ENCODE measurements around the gene FAM83F. TPM values are rescaled to one million over a fixed set of nuclear protein-coding genes. Genes with fewer than 3 reads are reported as not detected.

FAM83F gene
- total RNA-seq, 1 experiment from 2014 or later, result 43.1 TPM

DNA sequence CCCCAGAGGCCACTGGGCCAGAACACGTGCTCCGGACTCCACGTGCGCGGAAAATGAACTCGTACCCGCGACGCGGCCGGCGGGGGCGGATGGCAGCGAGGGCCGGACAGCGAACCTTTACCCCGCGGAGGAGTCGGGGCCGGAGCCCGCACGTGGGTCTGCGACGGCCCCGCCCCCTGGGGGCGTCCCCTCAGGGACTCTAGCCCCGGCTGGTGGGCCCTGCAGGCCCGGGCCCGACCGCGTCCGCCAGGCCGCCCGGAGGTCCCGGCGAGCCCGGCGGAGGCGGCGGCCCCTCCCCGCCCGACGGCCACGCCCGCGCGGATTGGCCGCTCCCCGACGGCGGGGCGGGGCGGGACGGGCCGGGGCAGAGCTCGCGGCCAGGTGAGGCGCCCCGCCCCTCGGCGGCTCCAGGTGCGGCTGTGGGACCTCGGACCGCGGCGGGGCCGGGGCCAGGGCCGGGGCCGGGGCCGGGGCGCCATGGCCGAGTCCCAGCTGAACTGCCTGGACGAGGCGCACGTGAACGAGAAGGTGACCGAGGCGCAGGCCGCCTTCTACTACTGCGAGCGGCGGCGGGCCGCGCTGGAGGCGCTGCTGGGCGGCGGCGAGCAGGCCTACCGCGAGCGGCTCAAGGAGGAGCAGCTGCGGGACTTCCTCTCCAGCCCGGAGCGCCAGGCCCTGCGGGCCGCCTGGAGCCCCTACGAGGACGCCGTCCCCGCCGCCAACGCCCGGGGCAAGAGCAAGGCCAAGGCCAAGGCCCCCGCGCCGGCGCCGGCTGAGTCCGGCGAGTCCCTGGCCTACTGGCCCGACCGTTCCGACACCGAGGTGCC lies at the start of gene FAM83F (continued):
- peak; percentile 78; the same call in 1 of the 2 replicates for TF ChIP-seq TEAD1 (CRISPR knock-in tag; IDR thresholded peaks at IDR 0.05)
- TF ChIP-seq, protein P1, sequence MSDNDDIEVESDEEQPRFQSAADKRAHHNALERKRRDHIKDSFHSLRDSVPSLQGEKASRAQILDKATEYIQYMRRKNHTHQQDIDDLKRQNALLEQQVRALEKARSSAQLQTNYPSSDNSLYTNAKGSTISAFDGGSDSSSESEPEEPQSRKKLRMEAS (CRISPR knock-in tag; IDR thresholded peaks at IDR 0.05), result peak; percentile 98
- TF ChIP-seq, protein P2, sequence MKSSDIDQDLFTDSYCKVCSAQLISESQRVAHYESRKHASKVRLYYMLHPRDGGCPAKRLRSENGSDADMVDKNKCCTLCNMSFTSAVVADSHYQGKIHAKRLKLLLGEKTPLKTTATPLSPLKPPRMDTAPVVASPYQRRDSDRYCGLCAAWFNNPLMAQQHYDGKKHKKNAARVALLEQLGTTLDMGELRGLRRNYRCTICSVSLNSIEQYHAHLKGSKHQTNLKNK (CRISPR knock-in tag; IDR thresholded peaks at IDR 0.05), result no peak
- peak; percentile 27; the same call in 1 of the 2 replicates for TF ChIP-seq SMAD3 (CRISPR knock-in tag; IDR thresholded peaks at IDR 0.05; ENCODE audit: borderline replicate concordance)
- peak; percentile 78 for TF ChIP-seq E2F1 (CRISPR knock-in tag; IDR thresholded peaks at IDR 0.05)
- 0 out of 2 replicates have a peak, but pooled peaks have one; percentile 38 for TF ChIP-seq ZNF317 (CRISPR knock-in tag; IDR thresholded peaks at IDR 0.05; ENCODE audit: borderline replicate concordance, low read depth)
- no peak; the same call in 1 of the 2 replicates for TF ChIP-seq ZBTB21 (CRISPR knock-in tag; IDR thresholded peaks at IDR 0.05; ENCODE audit: borderline replicate concordance)
- TF ChIP-seq NR3C1 (CRISPR knock-in tag; conservative IDR thresholded peaks at IDR 0.05; ENCODE audit: low read depth), result peak; percentile 73; the same call in 1 of the 2 replicates
- no peak for TF ChIP-seq ZNF396 (CRISPR knock-in tag; IDR thresholded peaks at IDR 0.05; ENCODE audit: borderline replicate concordance)
- TF ChIP-seq ZNF263 (CRISPR knock-in tag; IDR thresholded peaks at IDR 0.05; ENCODE audit: low read depth), result no peak
- TF ChIP-seq ZNF671 (CRISPR knock-in tag; IDR thresholded peaks at IDR 0.05), result no peak
- TF ChIP-seq ZNF121 (CRISPR knock-in tag; IDR thresholded peaks at IDR 0.05), result no peak
- no peak for TF ChIP-seq AFF4 (CRISPR knock-in tag; IDR thresholded peaks at IDR 0.05; ENCODE audit: borderline replicate concordance)
- no peak; the same call in 1 of the 2 replicates for TF ChIP-seq HMGXB4 (CRISPR knock-in tag; IDR thresholded peaks at IDR 0.05)
- 0 out of 2 replicates have a peak, but pooled peaks have one; percentile 47 for TF ChIP-seq E2F5 (CRISPR knock-in tag; IDR thresholded peaks at IDR 0.05)
- TF ChIP-seq CREM (CRISPR knock-in tag; IDR thresholded peaks at IDR 0.05), result peak; percentile 31; the same call in 1 of the 2 replicates
- TF ChIP-seq, protein P3, sequence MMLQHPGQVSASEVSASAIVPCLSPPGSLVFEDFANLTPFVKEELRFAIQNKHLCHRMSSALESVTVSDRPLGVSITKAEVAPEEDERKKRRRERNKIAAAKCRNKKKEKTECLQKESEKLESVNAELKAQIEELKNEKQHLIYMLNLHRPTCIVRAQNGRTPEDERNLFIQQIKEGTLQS (CRISPR knock-in tag; conservative IDR thresholded peaks at IDR 0.05), result no peak
- TF ChIP-seq ZBTB43 (CRISPR knock-in tag; IDR thresholded peaks at IDR 0.05), result no peak; the same call in 1 of the 2 replicates
- peak; percentile 89 for TF ChIP-seq MYBL2 (CRISPR knock-in tag; IDR thresholded peaks at IDR 0.05)
- TF ChIP-seq MLX (CRISPR knock-in tag; IDR thresholded peaks at IDR 0.05), result no peak
- TF ChIP-seq ESRRA (CRISPR knock-in tag; IDR thresholded peaks at IDR 0.05; ENCODE audit: borderline replicate concordance), result peak; percentile 81
- no peak for TF ChIP-seq ZNF138 (CRISPR knock-in tag; conservative IDR thresholded peaks at IDR 0.05)
- TF ChIP-seq PRRX2 (CRISPR knock-in tag; IDR thresholded peaks at IDR 0.05), result no peak
- TF ChIP-seq ATF6 (CRISPR knock-in tag; IDR thresholded peaks at IDR 0.05), result no peak
- TF ChIP-seq TP53 (CRISPR knock-in tag; IDR thresholded peaks at IDR 0.05), result peak; percentile 87

Data from WTC11 (cell line).